Hematopoietic multipotent progenitor cell treated with erythropoietin and hydrocortisone succinate and interleukin-3 and kit ligand, for 15 days (in vitro differentiated cells): ENCODE data around the gene LRRC58.
"Not testable (repeated sequence)": the region's sequence is repeated elsewhere in the genome, so short reads cannot be mapped to it uniquely, and the experiment has no call there.

Experiments
- DNase-seq: peaks from one replicate; pipeline ENCODE4 v3.0.0-alpha.2; 2015; ENCODE audit warnings: low spot score

Gene LRRC58

GRCh38 chr3:120339362-120339761 is 9.8 kb downstream of the LRRC58 start:
- DNase-seq = no peak

- DNase-seq = no peak
These were observed 10.6 kb downstream of the LRRC58 start for GRCh38 chr3:120338517-120338916.

- no peak for DNase-seq
These were observed 16.5 kb downstream of the LRRC58 start for GRCh38 chr3:120332646-120333045.

- DNase-seq = no peak
These were observed 18.1 kb downstream of the LRRC58 start for GRCh38 chr3:120331076-120331475.

GRCh38 chr3:120326784-120327183 is 22.4 kb downstream of the LRRC58 start:
- no peak for DNase-seq

- DNase-seq = no peak
These were observed 25.0 kb downstream of the LRRC58 start for GRCh38 chr3:120324190-120324589.

GRCh38 chr3:120323761-120324160 is 25.4 kb downstream of the LRRC58 start:
- not testable (repeated sequence) for DNase-seq

- no peak for DNase-seq
These were observed 37.0 kb downstream of the LRRC58 start for GRCh38 chr3:120311863-120312794.

GRCh38 chr3:120306519-120307455 is 42.4 kb downstream of the LRRC58 start:
- DNase-seq = no peak

- DNase-seq = no peak
These were observed 44.5 kb downstream of the LRRC58 start for GRCh38 chr3:120304616-120305015.

GRCh38 chr3:120302361-120302760 is 46.8 kb downstream of the LRRC58 start:
- no peak for DNase-seq

GRCh38 chr3:120300971-120301370 is 48.2 kb downstream of the LRRC58 start:
- no peak for DNase-seq

GRCh38 chr3:120299403-120299802 is 49.8 kb downstream of the LRRC58 start:
- DNase-seq = no peak

GRCh38 chr3:120298996-120299395 is 50.2 kb downstream of the LRRC58 start:
- DNase-seq = no peak

GRCh38 chr3:120291552-120291951 is 57.6 kb downstream of the LRRC58 start:
- DNase-seq = not testable (repeated sequence)

GRCh38 chr3:120289636-120290035 is 59.5 kb downstream of the LRRC58 start:
- DNase-seq = no peak

GRCh38 chr3:120286465-120286864 is 62.7 kb downstream of the LRRC58 start:
- no peak for DNase-seq

- DNase-seq = no peak
These were observed 63.7 kb downstream of the LRRC58 start for GRCh38 chr3:120285508-120285841.

GRCh38 chr3:120284747-120285507 is 64.2 kb downstream of the LRRC58 start, which contains the start of gene GPR156:
Gene GPR156 (minus strand): TSS chr3:120285222. CDS start chr3:120244098, 41,124 bp downstream.
- no peak for DNase-seq

- DNase-seq = no peak
These were observed 67.9 kb downstream of the LRRC58 start for GRCh38 chr3:120281261-120281660.

- no peak for DNase-seq
These were observed 68.6 kb downstream of the LRRC58 start for GRCh38 chr3:120280566-120280965.

- no peak for DNase-seq
These were observed 69.1 kb downstream of the LRRC58 start for GRCh38 chr3:120280026-120280425.
